ENCODE results near the gene TMEM163. TPM values are rescaled to one million over a fixed set of nuclear protein-coding genes. Genes with fewer than 3 reads are reported as not detected.

TMEM163 gene
- total RNA-seq, 1 donor from 2014 or later: 0.18 TPM

- no peak overlapping the region for H3K27ac ChIP-seq (ENCODE audit: low read depth, low read length)
- DNase-seq (ENCODE audit: low read depth) (no peak), FAIRE-seq (no peak)
- H3K9ac ChIP-seq (ENCODE audit: low read length): no peak overlapping the region
- no peaks in the 10 kb centered on the region for H3K27me3 ChIP-seq (ENCODE audit: insufficient read depth, low read length)
- Mint-ChIP-seq H3K4me1 (ENCODE audit: low read depth, unreplicated experiment) (no peaks in the 10 kb centered on the region), H3K9me3 (ENCODE audit: unreplicated experiment) (no peaks in the 10 kb centered on the region), H3K27me3 (ENCODE audit: low read depth, unreplicated experiment) (peaks cover 4% of the 10 kb centered on the region), H3K36me3 (ENCODE audit: low read depth, unreplicated experiment) (peaks cover 5% of the 10 kb centered on the region), H3K4me3 (ENCODE audit: unreplicated experiment) (no peak overlapping the region), H3K27ac (ENCODE audit: unreplicated experiment) (no peak overlapping the region)
- H3K4me3 ChIP-seq (ENCODE audit: insufficient read depth, low read depth, low read length): no peak overlapping the region
- no peaks in the 10 kb centered on the region for H3K9me3 ChIP-seq (ENCODE audit: insufficient read depth, low read depth, low read length)
- H4K20me1 ChIP-seq (ENCODE audit: insufficient read depth, low read length): no peaks in the 10 kb centered on the region
- H3K4me2 ChIP-seq (ENCODE audit: low read length): no peak overlapping the region
- H3K4me1 ChIP-seq (ENCODE audit: insufficient read depth, low read length): no peaks in the 10 kb centered on the region
- H3K79me2 ChIP-seq (ENCODE audit: insufficient read depth, low read length): no peaks in the 10 kb centered on the region
- H2AFZ ChIP-seq (ENCODE audit: low read depth, low read length): no peak overlapping the region
- no peak for TF ChIP-seq EZH2 (IDR thresholded peaks at IDR 0.05; ENCODE audit: insufficient read depth, low read length)
- no peaks in the 10 kb centered on the region for H3K36me3 ChIP-seq (ENCODE audit: insufficient read depth, low read length)
These were observed 259.9 kb downstream of the TMEM163 start for GRCh38 chr2:134458950-134459349.

- peaks cover 4% of the 10 kb centered on the region for H3K27me3 Mint-ChIP-seq (ENCODE audit: low read depth, unreplicated experiment)
- TF ChIP-seq CTCF (IDR thresholded peaks at IDR 0.05; ENCODE audit: insufficient read depth, low read depth, low read length): no peak
- TF ChIP-seq EZH2 (IDR thresholded peaks at IDR 0.05; ENCODE audit: insufficient read depth, low read length): no peak
- H2AFZ ChIP-seq (ENCODE audit: low read depth, low read length): no peak overlapping the region
- no peaks in the 10 kb centered on the region for H4K20me1 ChIP-seq (ENCODE audit: insufficient read depth, low read length)
- no peaks in the 10 kb centered on the region for H3K4me1 ChIP-seq (ENCODE audit: insufficient read depth, low read length)
- H3K4me3 ChIP-seq (ENCODE audit: insufficient read depth, low read depth, low read length): no peak overlapping the region
- no peak overlapping the region for H3K27ac ChIP-seq (ENCODE audit: low read depth, low read length)
- no peak overlapping the region for H3K4me3 Mint-ChIP-seq (ENCODE audit: unreplicated experiment)
- no peaks in the 10 kb centered on the region for H3K9me3 ChIP-seq (ENCODE audit: insufficient read depth, low read depth, low read length)
- FAIRE-seq (no peak), DNase-seq (ENCODE audit: low read depth) (no peak)
- H3K79me2 ChIP-seq (ENCODE audit: insufficient read depth, low read length): no peaks in the 10 kb centered on the region
- no peak overlapping the region for H3K27ac Mint-ChIP-seq (ENCODE audit: unreplicated experiment)
- H3K27me3 ChIP-seq (ENCODE audit: insufficient read depth, low read length): no peaks in the 10 kb centered on the region
- no peak overlapping the region for H3K4me2 ChIP-seq (ENCODE audit: low read length)
- no peaks in the 10 kb centered on the region for H3K9me3 Mint-ChIP-seq (ENCODE audit: unreplicated experiment)
- no peaks in the 10 kb centered on the region for H3K36me3 ChIP-seq (ENCODE audit: insufficient read depth, low read length)
- H3K4me1 Mint-ChIP-seq (ENCODE audit: low read depth, unreplicated experiment): no peaks in the 10 kb centered on the region
- no peak overlapping the region for H3K9ac ChIP-seq (ENCODE audit: low read length)
- H3K36me3 Mint-ChIP-seq (ENCODE audit: low read depth, unreplicated experiment): peaks cover 7% of the 10 kb centered on the region
These were observed 260.3 kb downstream of the TMEM163 start for GRCh38 chr2:134458473-134458853.

GRCh38 chr2:134457765-134458472 lies 260.9 kb downstream of the TMEM163 start:
- no peaks in the 10 kb centered on the region for H3K79me2 ChIP-seq (ENCODE audit: insufficient read depth, low read length)
- Mint-ChIP-seq H3K27me3 (ENCODE audit: low read depth, unreplicated experiment) (peaks cover 4% of the 10 kb centered on the region), H3K4me3 (ENCODE audit: unreplicated experiment) (no peak overlapping the region), H3K9me3 (ENCODE audit: unreplicated experiment) (no peaks in the 10 kb centered on the region), H3K36me3 (ENCODE audit: low read depth, unreplicated experiment) (peaks cover 7% of the 10 kb centered on the region), H3K27ac (ENCODE audit: unreplicated experiment) (no peak overlapping the region), H3K4me1 (ENCODE audit: low read depth, unreplicated experiment) (no peaks in the 10 kb centered on the region)
- no peaks in the 10 kb centered on the region for H4K20me1 ChIP-seq (ENCODE audit: insufficient read depth, low read length)
- no peak overlapping the region for H3K4me2 ChIP-seq (ENCODE audit: low read length)
- no peak overlapping the region for H3K4me3 ChIP-seq (ENCODE audit: insufficient read depth, low read depth, low read length)
- no peaks in the 10 kb centered on the region for H3K4me1 ChIP-seq (ENCODE audit: insufficient read depth, low read length)
- FAIRE-seq: no peak
- no peaks in the 10 kb centered on the region for H3K9me3 ChIP-seq (ENCODE audit: insufficient read depth, low read depth, low read length)
- no peaks in the 10 kb centered on the region for H3K36me3 ChIP-seq (ENCODE audit: insufficient read depth, low read length)
- no peak for DNase-seq (ENCODE audit: low read depth)
- TF ChIP-seq EZH2 (IDR thresholded peaks at IDR 0.05; ENCODE audit: insufficient read depth, low read length) (no peak), CTCF (IDR thresholded peaks at IDR 0.05; ENCODE audit: insufficient read depth, low read depth, low read length) (no peak)
- no peak overlapping the region for H3K27ac ChIP-seq (ENCODE audit: low read depth, low read length)
- no peak overlapping the region for H3K9ac ChIP-seq (ENCODE audit: low read length)
- no peaks in the 10 kb centered on the region for H3K27me3 ChIP-seq (ENCODE audit: insufficient read depth, low read length)
- H2AFZ ChIP-seq (ENCODE audit: low read depth, low read length): no peak overlapping the region

Data from astrocyte (in vitro differentiated cells and primary cell).